HCT116 (cell line): ENCODE measurements around the gene POLE. TPM values are rescaled to one million over a fixed set of nuclear protein-coding genes. Genes with fewer than 3 reads are reported as not detected.

Experiments
- ATAC-seq: fragments of 200-7000 bp; cut with Tn5 transposase; 2 replicates; pipeline ENCODE4 v1.9.1; 2020; ENCODE audit warnings: mild to moderate bottlenecking, moderate library complexity
- BruUV-seq: library from RNA; stranded (reverse); fragments of 400-500 nt; replicated peaks from 2 replicates; lab custom pipeline; 2021; lab: Mats Ljungman, UMichigan
- CTCF ChIA-PET: fragments of 300-600 bp; sonication (Branson Sonifier 250); formaldehyde crosslinking; loops from one replicate; lab custom pipeline; 2021; ENCODE audit warnings: antibody characterized with exemption; lab: Charles Lee
- POLR2A ChIA-PET: fragments of 300-600, 350-600 bp; sonication (Branson Sonifier 250); formaldehyde crosslinking; loops from one replicate; lab custom pipeline; 2021; ENCODE audit warnings: antibody characterized with exemption; lab: Charles Lee
- RAD21 ChIA-PET, 2 experiments: fragments of 300-600 bp; sonication (Branson Sonifier 250); formaldehyde crosslinking; loops; one replicate each; lab custom pipeline; 2023; ENCODE audit warnings: low total read pairs in 2 of 2; ENCODE audit not compliant: uncharacterized antibody in 2 of 2, unreplicated experiment in 2 of 2, low non-redundant PET in 1 of 2; lab: Charles Lee
- DNase-seq: peaks from one replicate; pipeline ENCODE4 v3.0.0-alpha.2; 2010; ENCODE audit warnings: low read depth, low spot score
- H2AFZ ChIP-seq: fragments of 200-600 bp; shearing (Covaris generic), sonication (generic); 2 replicates; pipeline ENCODE4 v1.6.1; 2017; ENCODE audit warnings: low read depth, mixed run types, mixed read lengths, antibody characterized with exemption, low read length; ENCODE audit not compliant: poor library complexity, severe bottlenecking
- H3K27ac ChIP-seq: 2 replicates; pipeline ENCODE4 v1.5.1; 2012; ENCODE audit warnings: low read depth, low read length
- H3K27me3 ChIP-seq: fragments of 200-600 bp; sonication (generic); 2 replicates; pipeline ENCODE4 v1.6.1; 2016; ENCODE audit warnings: mixed run types, low read length, mixed read lengths; ENCODE audit not compliant: insufficient read depth
- H3K36me3 ChIP-seq, 2 experiments: fragments of 200-500 bp in 1 of 2; fragments of 200-600 bp in 1 of 2; sonication (Bioruptor generic) in 1 of 2; sonication (generic) in 1 of 2; 2 replicates each; pipeline versions ENCODE4 v1.5.1 to v1.6.1; 2014 to 2016; ENCODE audit warnings: low read length in 2 of 2, inconsistent platforms in 1 of 2, mixed read lengths in 1 of 2, mixed run types in 1 of 2; ENCODE audit not compliant: insufficient read depth in 2 of 2, control insufficient read depth in 1 of 2
- H3K4me1 ChIP-seq, 2 experiments: fragments of 200-600 bp in 1 of 2; sonication (generic) in 1 of 2; 2 replicates each; pipeline versions ENCODE4 v1.5.1 to v1.6.1; 2012 to 2017; ENCODE audit warnings: low read length in 2 of 2, inconsistent platforms in 1 of 2, mild to moderate bottlenecking in 1 of 2, mixed read lengths in 1 of 2, mixed run types in 1 of 2, moderate library complexity in 1 of 2; ENCODE audit not compliant: insufficient read depth in 2 of 2, control insufficient read depth in 1 of 2
- H3K4me2 ChIP-seq: fragments of 200-600 bp; sonication (generic); 2 replicates; pipeline ENCODE4 v1.6.1; 2017; ENCODE audit warnings: mixed run types, low read length, mixed read lengths
- H3K4me3 ChIP-seq, 2 experiments: fragments of 200-600 bp in 1 of 2; sonication (generic) in 1 of 2; replicated peaks in 1 of 2; 2 replicates each; pipeline ENCODE4 v1.5.1; 2011 to 2016; ENCODE audit warnings: low read length in 2 of 2, control low read depth in 1 of 2, low read depth in 1 of 2, mild to moderate bottlenecking in 1 of 2, mixed read lengths in 1 of 2, mixed run types in 1 of 2
- H3K79me2 ChIP-seq: fragments of 200-600 bp; sonication (generic); 2 replicates; pipeline ENCODE4 v1.6.1; 2017; ENCODE audit warnings: mild to moderate bottlenecking, mixed run types, low read length, moderate library complexity, mixed read lengths; ENCODE audit not compliant: insufficient read depth
- H3K9ac ChIP-seq: fragments of 200-600 bp; sonication (generic); 2 replicates; pipeline ENCODE4 v1.6.1; 2016; ENCODE audit warnings: low read length, mixed read lengths
- H3K9me2 ChIP-seq: fragments of 200-600 bp; sonication (generic), shearing (Covaris generic); 2 replicates; pipeline ENCODE4 v1.6.1; 2017; ENCODE audit warnings: mixed run types, mild to moderate bottlenecking, moderate library complexity; ENCODE audit not compliant: insufficient read depth
- H3K9me3 ChIP-seq, 2 experiments: fragments of 200-500 bp in 1 of 2; fragments of 200-600 bp in 1 of 2; sonication (Bioruptor generic) in 1 of 2; sonication (generic) in 1 of 2; 2 replicates each; pipeline ENCODE4 v1.6.1; 2014 to 2017; ENCODE audit warnings: low read length in 2 of 2, mixed read lengths in 2 of 2, inconsistent platforms in 1 of 2, low read depth in 1 of 2, mild to moderate bottlenecking in 1 of 2, mixed run types in 1 of 2, moderate library complexity in 1 of 2; ENCODE audit not compliant: control insufficient read depth in 1 of 2, insufficient read depth in 1 of 2
- H4K20me1 ChIP-seq: fragments of 200-600 bp; sonication (generic), shearing (Covaris generic); 2 replicates; pipeline ENCODE4 v1.6.1; 2017; ENCODE audit warnings: mixed run types, mild to moderate bottlenecking, moderate library complexity; ENCODE audit not compliant: insufficient read depth
- CTCF ChIP-seq, 3 experiments: fragments of 200-600 bp in 1 of 3; sonication (generic) in 1 of 3; IDR thresholded peaks in 2 of 3; conservative IDR thresholded peaks in 1 of 3; 2 replicates each; pipeline ENCODE4 v1.5.1; 2012 to 2017; ENCODE audit warnings: low read depth in 2 of 3, low read length in 2 of 3, antibody characterized with exemption in 1 of 3, borderline replicate concordance in 1 of 3, control low read depth in 1 of 3, mild to moderate bottlenecking in 1 of 3, mixed read lengths in 1 of 3, mixed run types in 1 of 3, moderate library complexity in 1 of 3; ENCODE audit not compliant: insufficient read depth in 1 of 3
- EGR1 ChIP-seq: IDR thresholded peaks from 2 replicates; pipeline ENCODE4 v1.6.1; 2012; ENCODE audit warnings: low read depth
- ELF1 ChIP-seq: IDR thresholded peaks from 2 replicates; pipeline ENCODE4 v1.6.1; 2012; ENCODE audit warnings: low read depth, borderline replicate concordance
- EZH2 ChIP-seq: fragments of 200-600 bp; sonication (generic); IDR thresholded peaks from 2 replicates; pipeline ENCODE4 v1.6.1; 2017; ENCODE audit warnings: antibody characterized with exemption, mixed run types
- FOSL1 ChIP-seq: IDR thresholded peaks from 2 replicates; pipeline ENCODE4 v1.6.1; 2012; ENCODE audit warnings: low read depth
- JUND ChIP-seq: IDR thresholded peaks from 2 replicates; pipeline ENCODE4 v1.6.1; 2012
- POLR2AphosphoS5 ChIP-seq: IDR thresholded peaks from 2 replicates; pipeline ENCODE4 v1.6.1; 2011; ENCODE audit warnings: mild to moderate bottlenecking, low read depth, low read length, moderate library complexity
- intact Hi-C: fragments of 100-400 bp; cut with micrococcal nuclease; formaldehyde crosslinking; loops from 2 replicates; pipeline ENCODE4 v1.10.0; 2022
- total RNA-seq: library from RNA; stranded (reverse); gene quantifications from one replicate; pipeline ENCODE4 v1.2.1, GENCODE V29; 2021; ENCODE audit not compliant: unreplicated experiment

POLE gene
- total RNA-seq, 1 experiment from 2014 or later, result 128 TPM

GRCh38 chr12:132635076-132635955 lies 51.8 kb downstream of the POLE start:
- no peak for TF ChIP-seq FOSL1
- no peak for TF ChIP-seq EZH2
- TF ChIP-seq CTCF (IDR thresholded peaks at IDR 0.05 in 2 of 3, conservative IDR thresholded peaks at IDR 0.05 in 1 of 3; ENCODE audit: borderline replicate concordance in 1 of 3, insufficient read depth in 1 of 3, low read depth in 2 of 3, low read length in 2 of 3), result no peak
- TF ChIP-seq JUND, result no peak
- TF ChIP-seq ELF1, result no peak
- TF ChIP-seq EGR1, result no peak
- TF ChIP-seq POLR2AphosphoS5, result no peak
- Histone ChIP-seq H3K4me1 (no peaks in the 10 kb centered on the region), H3K79me2 (no peaks in the 10 kb centered on the region), H3K9me2 (no peaks in the 10 kb centered on the region), H2AFZ (no peak overlapping the region), H3K9me3 (no peaks in the 10 kb centered on the region), H3K27me3 (no peaks in the 10 kb centered on the region), H3K36me3 (peaks cover 39 to 64% of the 10 kb centered on the region in 2 experiments; a peak in 3 of 4 replicates), H3K9ac (no peak overlapping the region), H4K20me1 (no peaks in the 10 kb centered on the region), H3K4me3 (no peak overlapping the region), H3K4me2 (no peak overlapping the region), H3K27ac (no peak overlapping the region)
- DNase-seq (no peak), ATAC-seq (no peak)
- ChIA-PET POLR2A (no interaction called here), CTCF (no interaction called here), RAD21 (no interaction called here)
- no TSS peak for BruUV-seq
- intact Hi-C loops, result no loop called here
